CD4-positive, alpha-beta T cell (primary cell): ENCODE results near the gene HSPA9. TPM values are rescaled to one million over a fixed set of nuclear protein-coding genes. Genes with fewer than 3 reads are reported as not detected.

Experiments
- ATAC-seq: fragments of 200-7000 bp; cut with Tn5 transposase; one replicate; pipeline ENCODE4 v1.10.0; 2022; ENCODE audit warnings: mild to moderate bottlenecking; ENCODE audit not compliant: poor library complexity
- CTCF ChIA-PET: fragments of 350-600 bp; sonication (Branson Sonifier 250); formaldehyde crosslinking; loops from one replicate; lab custom pipeline; 2021; ENCODE audit warnings: antibody characterized with exemption, inconsistent platforms; lab: Charles Lee
- POLR2A ChIA-PET: fragments of 350-600 bp; sonication (Branson Sonifier 250); formaldehyde crosslinking; loops from one replicate; lab custom pipeline; 2021; ENCODE audit warnings: antibody characterized with exemption, inconsistent platforms; lab: Charles Lee
- DNase-seq, 14 experiments: peaks; one replicate each; pipeline ENCODE4 v3.0.0-alpha.2; 2013 to 2020; ENCODE audit warnings: mixed read lengths in 2 of 14
- H3K27ac ChIP-seq, 2 donors: one replicate each; pipeline versions ENCODE4 v1.5.1 to v1.7.0; 2013; ENCODE audit warnings: low read length in 2 of 2, low read depth in 1 of 2, mild to moderate bottlenecking in 1 of 2
- H3K27me3 ChIP-seq, 2 experiments: 1 replicate in 1 of 2; 2 replicates in 1 of 2; pipeline versions ENCODE4 v1.6.1 to v1.7.0; 2013; ENCODE audit warnings: low read length in 2 of 2, control low read depth in 1 of 2, mild to moderate bottlenecking in 1 of 2, moderate library complexity in 1 of 2; ENCODE audit not compliant: insufficient read depth in 2 of 2, control insufficient read depth in 1 of 2
- H3K36me3 ChIP-seq: one replicate; pipeline ENCODE4 v1.6.1; 2013; ENCODE audit warnings: low read length, control low read depth; ENCODE audit not compliant: insufficient read depth
- H3K4me1 ChIP-seq: one replicate; pipeline ENCODE4 v1.6.1; 2013; ENCODE audit warnings: low read length, control low read depth; ENCODE audit not compliant: insufficient read depth
- H3K4me3 ChIP-seq: one replicate; pipeline ENCODE4 v1.5.1; 2013; ENCODE audit warnings: mild to moderate bottlenecking, low read length, moderate library complexity
- H3K9me3 ChIP-seq, 2 experiments: 1 replicate in 1 of 2; 2 replicates in 1 of 2; pipeline versions ENCODE4 v1.6.1 to v1.7.0; 2013; ENCODE audit warnings: low read length in 2 of 2, mild to moderate bottlenecking in 2 of 2, control low read depth in 1 of 2, moderate library complexity in 1 of 2; ENCODE audit not compliant: control insufficient read depth in 1 of 2, insufficient read depth in 1 of 2
- H3K27ac Mint-ChIP-seq: one replicate; pipeline ENCODE4 v1.8.0; 2020; ENCODE audit warnings: mixed read lengths
- H3K27me3 Mint-ChIP-seq: one replicate; pipeline ENCODE4 v1.8.0; 2021; ENCODE audit warnings: mixed read lengths
- H3K36me3 Mint-ChIP-seq: one replicate; pipeline ENCODE4 v1.8.0; 2021; ENCODE audit warnings: low read depth, mixed read lengths
- H3K4me1 Mint-ChIP-seq: one replicate; pipeline ENCODE4 v1.8.0; 2021; ENCODE audit warnings: low read depth, mixed read lengths
- H3K4me3 Mint-ChIP-seq: one replicate; pipeline ENCODE4 v1.8.0; 2020; ENCODE audit warnings: mild to moderate bottlenecking, mixed read lengths
- H3K9me3 Mint-ChIP-seq: one replicate; pipeline ENCODE4 v1.8.0; 2020; ENCODE audit warnings: mixed read lengths
- intact Hi-C, 2 experiments: fragments of 100-400 bp; cut with DNase I in 1 of 2; cut with micrococcal nuclease in 1 of 2; formaldehyde crosslinking; loops; one replicate each; pipeline versions ENCODE4 v1.15.1 to v1.9.0; 2023 to 2025; cut with DNase I, micrococcal nuclease
- total RNA-seq, 174 experiments: library from RNA in 2 of 174; stranded (reverse) in 2 of 174; gene quantifications; one replicate each; pipeline ENCODE4 v1.2.3 and lab custom pipeline; 2021 to 2026
- TF ChIP-seq, protein P1 (sequence below): fragments of 200-600 bp; IDR thresholded peaks from one replicate; pipeline ENCODE4 v1.8.0; 2022; ENCODE audit warnings: antibody characterized with exemption, mild to moderate bottlenecking

The HSPA9 gene
- total RNA-seq, 2 experiments from 2014 or later = 354 to 366 TPM

DNA sequence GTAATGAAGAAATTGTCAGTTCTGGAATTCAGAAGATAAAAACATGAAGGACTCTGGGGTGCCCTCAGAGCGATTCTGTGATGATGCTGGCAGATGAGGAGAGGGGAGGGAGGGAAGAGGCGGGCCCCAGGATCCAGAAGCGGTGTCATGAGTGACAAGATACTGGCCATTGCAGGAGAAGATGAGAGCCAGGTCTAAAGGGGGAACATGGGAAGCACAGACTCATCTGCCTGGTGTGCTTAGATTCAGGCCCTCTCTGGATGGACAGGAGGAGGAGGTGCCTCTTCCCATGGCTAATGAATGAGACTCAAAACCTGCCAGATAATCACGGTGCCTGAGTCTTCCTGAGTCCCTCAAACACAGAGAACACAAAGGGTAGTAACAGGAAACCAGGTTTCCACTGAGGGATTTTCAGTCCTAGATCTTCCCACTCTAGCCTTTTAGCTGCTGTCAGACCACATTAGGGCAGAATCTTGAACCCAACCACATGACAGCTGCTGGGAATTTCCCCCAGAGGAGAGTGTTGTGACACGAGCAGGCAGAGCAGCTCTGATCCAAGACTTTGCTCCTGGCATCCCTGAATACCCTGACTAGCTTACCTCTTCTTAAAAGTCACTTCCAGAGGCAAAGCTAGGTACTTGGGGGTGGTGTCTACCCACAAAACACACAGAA, 28.2 kb upstream of the HSPA9 start:
- intact Hi-C loops = no loop called here
- TF ChIP-seq, protein P1, sequence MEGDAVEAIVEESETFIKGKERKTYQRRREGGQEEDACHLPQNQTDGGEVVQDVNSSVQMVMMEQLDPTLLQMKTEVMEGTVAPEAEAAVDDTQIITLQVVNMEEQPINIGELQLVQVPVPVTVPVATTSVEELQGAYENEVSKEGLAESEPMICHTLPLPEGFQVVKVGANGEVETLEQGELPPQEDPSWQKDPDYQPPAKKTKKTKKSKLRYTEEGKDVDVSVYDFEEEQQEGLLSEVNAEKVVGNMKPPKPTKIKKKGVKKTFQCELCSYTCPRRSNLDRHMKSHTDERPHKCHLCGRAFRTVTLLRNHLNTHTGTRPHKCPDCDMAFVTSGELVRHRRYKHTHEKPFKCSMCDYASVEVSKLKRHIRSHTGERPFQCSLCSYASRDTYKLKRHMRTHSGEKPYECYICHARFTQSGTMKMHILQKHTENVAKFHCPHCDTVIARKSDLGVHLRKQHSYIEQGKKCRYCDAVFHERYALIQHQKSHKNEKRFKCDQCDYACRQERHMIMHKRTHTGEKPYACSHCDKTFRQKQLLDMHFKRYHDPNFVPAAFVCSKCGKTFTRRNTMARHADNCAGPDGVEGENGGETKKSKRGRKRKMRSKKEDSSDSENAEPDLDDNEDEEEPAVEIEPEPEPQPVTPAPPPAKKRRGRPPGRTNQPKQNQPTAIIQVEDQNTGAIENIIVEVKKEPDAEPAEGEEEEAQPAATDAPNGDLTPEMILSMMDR = no peak
- Mint-ChIP-seq H3K9me3 (no peaks in the 10 kb centered on the region), H3K4me3 (no peak overlapping the region), H3K27me3 (peaks cover 78% of the 10 kb centered on the region), H3K4me1 (peaks cover 16% of the 10 kb centered on the region), H3K27ac (no peak overlapping the region), H3K36me3 (no peaks in the 10 kb centered on the region)
- no peak overlapping the region for H3K4me3 ChIP-seq
- ATAC-seq = no peak
- H3K4me1 ChIP-seq = peaks cover 8% of the 10 kb centered on the region
- no peaks in the 10 kb centered on the region for H3K9me3 ChIP-seq
- no peaks in the 10 kb centered on the region for H3K36me3 ChIP-seq
- CTCF ChIA-PET = no interaction called here
- peaks cover 28 to 36% of the 10 kb centered on the region in 2 experiments for H3K27me3 ChIP-seq
- H3K27ac ChIP-seq = no peak overlapping the region
- POLR2A ChIA-PET = no interaction called here
- DNase-seq = peak in 2 of 14 experiments; percentile 19 to 28

DNA sequence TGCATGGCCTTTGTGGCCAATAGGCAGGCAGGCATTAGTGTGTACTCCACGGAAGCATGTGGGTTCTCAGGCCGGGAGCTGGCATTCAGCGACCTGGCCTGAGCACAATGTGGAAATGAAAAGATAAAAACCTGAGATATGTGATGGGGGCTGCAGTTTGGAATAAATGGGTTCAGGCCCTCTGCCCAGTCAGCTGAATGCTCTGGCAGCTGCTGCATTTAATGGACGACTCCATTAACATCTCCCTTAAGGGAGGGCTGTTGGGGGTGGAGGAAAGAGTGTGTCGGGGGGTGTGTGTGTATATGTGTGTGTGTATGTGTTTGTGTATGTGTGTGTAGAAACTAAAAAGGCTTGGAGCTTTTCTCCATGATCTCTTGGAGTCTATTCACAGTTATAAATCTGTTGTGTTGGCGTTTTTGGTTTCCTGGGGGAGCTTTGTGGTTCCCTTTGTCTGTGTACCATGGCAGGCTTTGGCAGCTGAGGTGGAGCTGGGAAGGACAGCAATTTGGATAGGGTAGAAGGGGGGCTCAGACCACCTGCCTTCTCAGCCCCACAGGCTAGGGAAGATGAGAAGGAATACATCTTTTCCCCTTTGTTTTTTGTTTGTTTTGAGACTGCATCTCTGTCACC, 27.3 kb upstream of the HSPA9 start:
- intact Hi-C loops = no loop called here
- Histone ChIP-seq H3K4me3 (no peak overlapping the region), H3K4me1 (peaks cover 8% of the 10 kb centered on the region), H3K27ac (no peak overlapping the region), H3K36me3 (no peaks in the 10 kb centered on the region), H3K27me3 (peaks cover 32 to 42% of the 10 kb centered on the region in 2 experiments), H3K9me3 (no peaks in the 10 kb centered on the region)
- ChIA-PET CTCF (interaction anchor here (1.0 kb wide), 1 partner anchor 9 kb away, joined by 3 read pairs; no protein-coding TSS in a partner anchor), POLR2A (no interaction called here)
- TF ChIP-seq, protein P1 = no peak
- Mint-ChIP-seq H3K4me3 (no peak overlapping the region), H3K9me3 (no peaks in the 10 kb centered on the region), H3K27me3 (peaks cover 84% of the 10 kb centered on the region), H3K36me3 (no peaks in the 10 kb centered on the region), H3K27ac (no peak overlapping the region), H3K4me1 (peaks cover 16% of the 10 kb centered on the region)
- ATAC-seq (no peak), DNase-seq (no peak)

DNA sequence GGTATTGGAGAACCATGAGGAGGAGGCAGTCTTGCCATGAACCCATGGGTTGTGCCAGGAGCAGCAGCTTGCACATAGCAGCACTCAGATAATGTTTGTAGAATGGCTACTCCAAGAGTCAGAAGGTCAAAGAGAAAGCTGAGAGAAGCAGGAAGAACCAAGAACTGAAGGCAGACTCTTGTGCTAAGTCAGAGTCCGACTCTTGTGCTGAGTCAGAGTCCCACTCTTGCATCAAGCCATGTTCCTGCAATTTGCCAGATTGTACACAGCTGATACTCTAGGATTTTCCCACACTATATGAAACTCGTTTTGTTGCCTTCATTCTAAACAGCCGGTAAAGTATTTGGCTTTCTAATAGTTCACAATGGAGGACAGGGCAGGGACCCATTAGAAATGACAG, 26.2 kb upstream of the HSPA9 start:
- ATAC-seq (no peak), DNase-seq (no peak)
- Histone ChIP-seq H3K4me1 (peaks cover 8% of the 10 kb centered on the region), H3K27ac (no peak overlapping the region), H3K9me3 (no peaks in the 10 kb centered on the region), H3K4me3 (no peak overlapping the region), H3K27me3 (peaks cover 36 to 49% of the 10 kb centered on the region in 2 experiments), H3K36me3 (no peaks in the 10 kb centered on the region)
- ChIA-PET POLR2A (no interaction called here), CTCF (no interaction called here)
- Mint-ChIP-seq H3K36me3 (no peaks in the 10 kb centered on the region), H3K9me3 (no peaks in the 10 kb centered on the region), H3K4me1 (peaks cover 16% of the 10 kb centered on the region), H3K27ac (no peak overlapping the region), H3K27me3 (peaks cover 86% of the 10 kb centered on the region), H3K4me3 (no peak overlapping the region)
- intact Hi-C loops = no loop called here
- TF ChIP-seq, protein P1 = no peak
